H1 (cell line): ENCODE results near the gene LMNTD2. TPM values are rescaled to one million over a fixed set of nuclear protein-coding genes. Genes with fewer than 3 reads are reported as not detected.

Source experiments
- CTCF ChIA-PET: fragments of 300-600 bp; sonication (Branson Sonifier 250); formaldehyde crosslinking; loops from one replicate; lab custom pipeline; 2021; ENCODE audit not compliant: partially characterized antibody; lab: Charles Lee
- POLR2A ChIA-PET: fragments of 300-600 bp; sonication (Branson Sonifier 250); formaldehyde crosslinking; loops from one replicate; lab custom pipeline; 2021; ENCODE audit warnings: inconsistent platforms; ENCODE audit not compliant: partially characterized antibody; lab: Charles Lee
- DNase-seq, 2 experiments: peaks; one replicate each; pipeline versions ENCODE4 v3.0.0 to v3.0.0-alpha.2; 2010 to 2022; ENCODE audit warnings: low spot score in 2 of 2, low read depth in 1 of 2, mixed read lengths in 1 of 2
- FAIRE-seq: peaks from 2 replicates; lab custom pipeline; 2011; peaks lifted over from hg19 to GRCh38; lab: Jason Lieb, UNC
- H2AFZ ChIP-seq: 2 replicates; pipeline ENCODE4 v1.8.1; 2012; ENCODE audit warnings: low read length, inconsistent platforms
- H2AK5ac ChIP-seq: 2 replicates; pipeline ENCODE4 v1.6.1; 2013; ENCODE audit warnings: low read depth, low read length
- H2BK120ac ChIP-seq: replicated peaks from 2 replicates; pipeline ENCODE3; 2013; ENCODE audit warnings: low read depth, low read length, inconsistent platforms
- H2BK12ac ChIP-seq: 2 replicates; pipeline ENCODE4 v1.6.1; 2013; ENCODE audit warnings: low read depth, low read length
- H2BK15ac ChIP-seq: 2 replicates; pipeline ENCODE4 v1.6.1; 2013; ENCODE audit warnings: low read length
- H2BK20ac ChIP-seq: 2 replicates; pipeline ENCODE4 v1.6.1; 2013; ENCODE audit warnings: low read length
- H2BK5ac ChIP-seq: 2 replicates; pipeline ENCODE4 v1.6.1; 2013; ENCODE audit warnings: low read depth, low read length
- H3K14ac ChIP-seq: 2 replicates; pipeline ENCODE4 v1.6.1; 2013; ENCODE audit warnings: inconsistent platforms; ENCODE audit not compliant: insufficient read length
- H3K18ac ChIP-seq: 2 replicates; pipeline ENCODE4 v1.6.1; 2013; ENCODE audit warnings: low read length; ENCODE audit errors: extremely low read depth
- H3K23ac ChIP-seq: 2 replicates; pipeline ENCODE4 v1.6.1; 2013; ENCODE audit warnings: inconsistent platforms; ENCODE audit not compliant: insufficient read length
- H3K23me2 ChIP-seq: 2 replicates; pipeline ENCODE4 v1.6.1; 2013; ENCODE audit warnings: low read depth, low read length
- H3K27ac ChIP-seq: 2 replicates; pipeline ENCODE4 v1.6.1; 2011; ENCODE audit warnings: low read depth, low read length, inconsistent platforms
- H3K27me3 ChIP-seq, 4 experiments: replicated peaks in 1 of 4; 1 replicate in 1 of 4; 2 replicates in 3 of 4; pipeline versions ENCODE4 v1.6.1 to v1.8.1; 2011 to 2013; ENCODE audit warnings: low read length in 3 of 4, mild to moderate bottlenecking in 3 of 4, inconsistent platforms in 2 of 4, mixed read lengths in 2 of 4, moderate library complexity in 1 of 4; ENCODE audit not compliant: control insufficient read depth in 3 of 4, insufficient read depth in 3 of 4; ENCODE audit errors: extremely low read depth in 1 of 4
- H3K36me3 ChIP-seq, 4 experiments: 2 replicates each; pipeline versions ENCODE4 v1.6.1 to v1.8.1; 2011 to 2013; ENCODE audit warnings: mild to moderate bottlenecking in 4 of 4, low read length in 3 of 4, moderate library complexity in 2 of 4, control low read depth in 1 of 4, inconsistent platforms in 1 of 4; ENCODE audit not compliant: insufficient read depth in 4 of 4, control insufficient read depth in 2 of 4
- H3K4ac ChIP-seq: replicated peaks from 2 replicates; pipeline ENCODE3; 2013; ENCODE audit warnings: low read length, low read depth, mixed read lengths, inconsistent platforms; ENCODE audit not compliant: insufficient read length
- H3K4me1 ChIP-seq, 4 experiments: replicated peaks in 1 of 4; 1 replicate in 1 of 4; 2 replicates in 3 of 4; pipeline versions ENCODE4 v1.6.1 to v1.8.1; 2011 to 2013; ENCODE audit warnings: low read length in 3 of 4, inconsistent platforms in 2 of 4, mixed read lengths in 1 of 4; ENCODE audit not compliant: insufficient read depth in 4 of 4, control insufficient read depth in 3 of 4
- H3K4me2 ChIP-seq, 2 experiments: 2 replicates each; pipeline versions ENCODE4 v1.6.1 to v1.8.1; 2011 to 2013; ENCODE audit warnings: low read depth in 2 of 2, low read length in 2 of 2, control low read depth in 1 of 2, inconsistent platforms in 1 of 2, mild to moderate bottlenecking in 1 of 2; ENCODE audit not compliant: insufficient read depth in 1 of 2
- H3K4me3 ChIP-seq, 4 experiments: fragments of 200-600, 300-600 bp in 1 of 4; sonication (generic), shearing (Covaris generic), sonication (Bioruptor Twin) in 1 of 4; 2 replicates each; pipeline versions ENCODE4 v1.5.1 to v1.8.1; 2011 to 2016; ENCODE audit warnings: low read length in 4 of 4, low read depth in 3 of 4, control low read depth in 2 of 4, inconsistent platforms in 2 of 4, mild to moderate bottlenecking in 2 of 4, mixed read lengths in 1 of 4, moderate library complexity in 1 of 4; ENCODE audit not compliant: insufficient read depth in 2 of 4; ENCODE audit errors: extremely low read depth in 1 of 4
- H3K56ac ChIP-seq: replicated peaks from 2 replicates; pipeline ENCODE3; 2013; ENCODE audit warnings: low read depth, mild to moderate bottlenecking, mixed read lengths, low read length, inconsistent platforms; ENCODE audit not compliant: insufficient read length
- H3K79me1 ChIP-seq: 2 replicates; pipeline ENCODE4 v1.6.1; 2013; ENCODE audit warnings: low read depth, low read length, control low read depth
- H3K79me2 ChIP-seq, 2 experiments: 2 replicates each; pipeline versions ENCODE4 v1.6.1 to v1.8.1; 2012 to 2013; ENCODE audit warnings: low read length in 2 of 2, mild to moderate bottlenecking in 2 of 2, inconsistent platforms in 1 of 2; ENCODE audit not compliant: insufficient read depth in 2 of 2, control insufficient read depth in 1 of 2
- H3K9ac ChIP-seq, 4 experiments: replicated peaks in 1 of 4; 1 replicate in 1 of 4; 2 replicates in 3 of 4; pipeline versions ENCODE4 v1.6.1 to v1.8.1; 2011 to 2013; ENCODE audit warnings: low read depth in 3 of 4, low read length in 3 of 4, control low read depth in 2 of 4, mild to moderate bottlenecking in 2 of 4, moderate library complexity in 2 of 4, inconsistent platforms in 1 of 4; ENCODE audit errors: extremely low read depth in 1 of 4
- H3K9me3 ChIP-seq, 2 experiments: 2 replicates each; pipeline versions ENCODE4 v1.6.1 to v1.8.1; 2012 to 2013; ENCODE audit warnings: mild to moderate bottlenecking in 2 of 2, moderate library complexity in 2 of 2, control low read depth in 1 of 2, inconsistent platforms in 1 of 2, low read depth in 1 of 2, low read length in 1 of 2, mixed read lengths in 1 of 2; ENCODE audit not compliant: insufficient read depth in 2 of 2
- H4K20me1 ChIP-seq, 2 experiments: replicated peaks in 1 of 2; 2 replicates each; pipeline versions ENCODE3 to v1.8.1; 2011 to 2013; ENCODE audit warnings: inconsistent platforms in 2 of 2, low read length in 2 of 2, mild to moderate bottlenecking in 1 of 2; ENCODE audit not compliant: insufficient read depth in 2 of 2, control insufficient read depth in 1 of 2
- H4K5ac ChIP-seq: 2 replicates; pipeline ENCODE4 v1.6.1; 2013; ENCODE audit warnings: low read length, low read depth, mixed read lengths, inconsistent platforms; ENCODE audit not compliant: insufficient read length
- H4K8ac ChIP-seq: 2 replicates; pipeline ENCODE4 v1.8.0; 2013; ENCODE audit warnings: mild to moderate bottlenecking, moderate library complexity, low read length, inconsistent platforms; ENCODE audit not compliant: insufficient read depth; ENCODE audit errors: extremely low read depth
- H4K91ac ChIP-seq: replicated peaks from 2 replicates; pipeline ENCODE3; 2013; ENCODE audit warnings: low read length, mixed read lengths, inconsistent platforms; ENCODE audit not compliant: insufficient read length
- BCL11A ChIP-seq, 2 experiments: IDR thresholded peaks; one replicate each; pipeline ENCODE4 v1.6.1; 2011; ENCODE audit warnings: low read depth in 2 of 2, low read length in 2 of 2, mild to moderate bottlenecking in 2 of 2
- CBX5 ChIP-seq: fragments of 300-800, 300-1000 bp; sonication (generic); IDR thresholded peaks from 2 replicates; pipeline ENCODE4 v1.7.1; 2016; ENCODE audit warnings: antibody characterized with exemption, low read length, low read depth
- CHD2 ChIP-seq: IDR thresholded peaks from 2 replicates; pipeline ENCODE4 v1.6.1; 2012; ENCODE audit warnings: low read length, improper control_type of control experiment
- CTBP2 ChIP-seq: IDR thresholded peaks from 2 replicates; pipeline ENCODE4 v1.7.0; 2011; ENCODE audit warnings: borderline replicate concordance, mild to moderate bottlenecking, moderate library complexity, mixed read lengths, low read length; ENCODE audit not compliant: insufficient read depth, insufficient read length
- EGR1 ChIP-seq: IDR thresholded peaks from 2 replicates; pipeline ENCODE4 v1.6.1; 2011; ENCODE audit warnings: low read depth, low read length, borderline replicate concordance
- EZH2 ChIP-seq: fragments of 200-600 bp; sonication (generic); IDR thresholded peaks from 2 replicates; pipeline ENCODE4 v1.7.1; 2012; ENCODE audit warnings: low read depth, mild to moderate bottlenecking, moderate library complexity, low read length, inconsistent platforms; ENCODE audit not compliant: severe bottlenecking
- GTF2F1 ChIP-seq: IDR thresholded peaks from 2 replicates; pipeline ENCODE4 v1.6.1; 2012; ENCODE audit warnings: low read depth, low read length, improper control_type of control experiment, borderline replicate concordance
- HDAC6 ChIP-seq: IDR thresholded peaks from one replicate; pipeline ENCODE4 v1.7.1; 2012; ENCODE audit warnings: low read depth, mild to moderate bottlenecking, inconsistent platforms, low read length, moderate library complexity
- SP4 ChIP-seq: IDR thresholded peaks from 2 replicates; pipeline ENCODE4 v1.6.1; 2012; ENCODE audit warnings: low read length, inconsistent platforms
- SRF ChIP-seq: IDR thresholded peaks from 2 replicates; pipeline ENCODE4 v1.6.1; 2011; ENCODE audit warnings: mild to moderate bottlenecking, low read depth, low read length, moderate library complexity
- WGBS, 2 experiments: shearing (Covaris generic) in 1 of 2; methylation state at CpG; one replicate each; pipeline versions ENCODE4 v1.1.6 to v1.1.7; 2013 to 2015; ENCODE audit warnings: low lambda C conversion rate in 2 of 2, mixed read lengths in 2 of 2, inconsistent platforms in 1 of 2, low coverage in 1 of 2, missing lambda C conversion rate in 1 of 2; ENCODE audit not compliant: insufficient replicate concordance in 2 of 2, insufficient coverage in 1 of 2, insufficient read length in 1 of 2; ENCODE audit errors: extremely low coverage in 1 of 2, missing lambda C conversion rate in 1 of 2; 5-methylcytosine and 5-hydroxymethylcytosine counted together
- polyA plus RNA-seq, 7 experiments: library from polyadenylated mRNA; depleted of rRNA in 3 of 7; stranded (reverse) in 5 of 7; unstranded in 2 of 7; fragments of >200 nt in 5 of 7; fragments of 200-250 nt in 2 of 7; gene quantifications; 1 replicate in 5 of 7; 2 replicates in 1 of 7; 4 replicates in 1 of 7; pipeline versions ENCODE4 v1.2.1 to v1.2.3, GENCODE V29; 2011 to 2013; ENCODE audit warnings: missing spikeins in 2 of 7, mixed read lengths in 2 of 7
- total RNA-seq: library from RNA; stranded (reverse); fragmentation: NEBNext Ultra II Directional; extraction: Animal tissue kit (Norgen Biotek cat#: 25700); gene quantifications from 2 replicates; pipeline ENCODE4 v1.2.1, GENCODE V29; 2021
- TF ChIP-seq, protein P1 (sequence below): IDR thresholded peaks from 2 replicates; pipeline ENCODE4 v1.6.1; 2012; ENCODE audit warnings: inconsistent platforms

The LMNTD2 gene
- total and polyA plus RNA-seq, 2 of the 8 experiments (the other 6 are each of a cell fraction or from before 2014, with no cell fraction given), result 1.6 to 3.1 TPM

DNA sequence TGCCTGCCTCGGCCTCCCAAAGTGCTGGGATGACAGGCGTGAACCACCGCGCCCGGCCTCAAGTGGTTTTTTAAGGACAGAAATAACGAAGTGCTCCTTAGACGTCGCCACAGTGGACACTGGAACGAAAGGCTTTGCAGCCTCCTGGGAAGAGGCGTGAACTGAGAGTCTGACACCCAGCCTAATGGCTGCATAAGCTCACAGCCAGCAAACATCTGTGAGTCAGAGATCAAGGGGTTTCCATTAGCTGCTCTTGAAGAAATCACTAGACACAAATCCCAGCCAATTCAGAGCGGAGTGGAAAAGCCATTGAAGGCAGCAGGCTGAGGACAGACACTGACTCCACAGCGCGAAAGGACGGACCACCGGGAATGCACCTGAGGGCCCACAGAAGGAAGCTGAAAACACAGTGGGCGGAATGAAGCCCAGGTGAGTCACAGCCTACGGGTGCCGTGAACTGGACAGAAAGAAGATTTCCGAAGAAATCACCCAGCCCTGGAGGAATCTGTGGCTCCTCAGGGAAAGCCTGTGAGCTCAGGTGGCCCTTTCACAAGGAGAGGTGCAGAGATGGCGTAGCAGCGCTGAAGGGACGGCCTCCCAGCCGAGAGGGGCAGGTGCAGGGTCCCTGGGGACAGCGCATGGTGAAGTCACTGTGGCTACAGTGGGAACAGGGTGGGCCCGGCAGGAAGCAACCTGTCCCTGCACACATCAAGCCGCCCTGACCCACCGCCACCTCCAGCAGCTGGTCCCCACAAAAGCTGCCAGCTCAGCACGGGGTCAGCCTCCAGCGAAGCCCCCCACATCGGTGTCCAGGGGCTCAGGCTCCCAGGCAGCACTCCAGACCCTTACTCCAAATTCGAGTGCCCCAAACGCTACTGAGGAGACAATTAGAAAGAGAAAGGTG, 11.6 kb downstream of the LMNTD2 start:
- Histone ChIP-seq H2BK12ac (0 out of 2 replicates have a peak overlapping the region, but pooled peaks have one; percentile 39), H3K27ac (no peak overlapping the region), H2BK15ac (no peak overlapping the region), H2BK5ac (no peak overlapping the region), H3K23me2 (no peaks in the 10 kb centered on the region), H3K9ac (no peak overlapping the region), H2AFZ (no peak overlapping the region), H3K79me2 (no peaks in the 10 kb centered on the region), H4K91ac (no peak overlapping the region), H2BK120ac (no peak overlapping the region), H3K4me1 (no peaks in the 10 kb centered on the region; a peak in 2 of 7 replicates), H2BK20ac (no peak overlapping the region), H2AK5ac (no peak overlapping the region), H3K18ac (no peak overlapping the region), H3K23ac (no peak overlapping the region), H3K36me3 (no peaks in the 10 kb centered on the region), H4K20me1 (no peaks in the 10 kb centered on the region), H3K14ac (no peak overlapping the region), H3K79me1 (no peaks in the 10 kb centered on the region), H4K5ac (no peak overlapping the region), H3K4me3 (no peak overlapping the region), H3K4ac (no peak overlapping the region), H3K4me2 (no peak overlapping the region), H4K8ac (no peak overlapping the region; the same call in 1 of the 2 replicates), H3K56ac (no peak overlapping the region), H3K9me3 (no peaks in the 10 kb centered on the region), H3K27me3 (no peaks in the 10 kb centered on the region)
- ChIA-PET CTCF (interaction anchor here (1.0 to 2.2 kb wide), 2 partner anchors 11 to 55 kb away, joined by 3 to 5 read pairs; no protein-coding TSS in a partner anchor), POLR2A (interaction anchor here (0.6 to 1.2 kb wide), 3 partner anchors 11 to 177 kb away, joined by 3 read pairs; no protein-coding TSS in a partner anchor)
- DNase-seq (no peak), FAIRE-seq (no peak)
- WGBS, 2 experiments, result 92% methylated on average over 32 of the region's 32 CpGs; no CpG with 5 or more reads in 1 of the 2 experiments
- TF ChIP-seq CHD2, result no peak
- TF ChIP-seq EGR1, result no peak
- no peak for TF ChIP-seq CBX5
- TF ChIP-seq, protein P1, sequence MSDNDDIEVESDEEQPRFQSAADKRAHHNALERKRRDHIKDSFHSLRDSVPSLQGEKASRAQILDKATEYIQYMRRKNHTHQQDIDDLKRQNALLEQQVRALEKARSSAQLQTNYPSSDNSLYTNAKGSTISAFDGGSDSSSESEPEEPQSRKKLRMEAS, result no peak
- TF ChIP-seq GTF2F1, result no peak
- no peak for TF ChIP-seq CTBP2
- no peak for TF ChIP-seq SP4
- no peak for TF ChIP-seq EZH2
- no peak for TF ChIP-seq SRF
- no peak for TF ChIP-seq HDAC6
- no peak for TF ChIP-seq BCL11A (IDR thresholded peaks at IDR 0.05; ENCODE audit: low read depth in 2 of 2, low read length in 2 of 2)
